Astrocyte (in vitro differentiated cells and primary cell): Measurements from ENCODE around the gene CBLN3. TPM values are rescaled to one million over a fixed set of nuclear protein-coding genes. Genes with fewer than 3 reads are reported as not detected.

Experiments used
- DNase-seq: peaks from one replicate; pipeline ENCODE4 v3.0.0-alpha.2; 2010; ENCODE audit warnings: low read depth
- FAIRE-seq: peaks from 2 replicates; lab custom pipeline; 2011; peaks lifted over from hg19 to GRCh38; lab: Jason Lieb, UNC
- H2AFZ ChIP-seq: 2 replicates; pipeline ENCODE4 v1.6.0; 2012; ENCODE audit warnings: low read depth, low read length, inconsistent platforms
- H3K27ac ChIP-seq: 2 replicates; pipeline ENCODE4 v1.5.1; 2011; ENCODE audit warnings: low read depth, low read length, inconsistent platforms
- H3K27me3 ChIP-seq: 2 replicates; pipeline ENCODE4 v1.6.0; 2011; ENCODE audit warnings: low read length, inconsistent platforms; ENCODE audit not compliant: insufficient read depth
- H3K36me3 ChIP-seq: 2 replicates; pipeline ENCODE4 v1.5.1; 2011; ENCODE audit warnings: low read length, inconsistent platforms; ENCODE audit not compliant: insufficient read depth
- H3K4me1 ChIP-seq: 2 replicates; pipeline ENCODE4 v1.5.1; 2011; ENCODE audit warnings: low read length, inconsistent platforms; ENCODE audit not compliant: insufficient read depth
- H3K4me2 ChIP-seq: 2 replicates; pipeline ENCODE4 v1.6.0; 2012; ENCODE audit warnings: low read length, inconsistent platforms
- H3K4me3 ChIP-seq: 2 replicates; pipeline ENCODE4 v1.5.1; 2011; ENCODE audit warnings: low read depth, mild to moderate bottlenecking, low read length, inconsistent platforms; ENCODE audit not compliant: insufficient read depth
- H3K79me2 ChIP-seq: 2 replicates; pipeline ENCODE4 v1.6.0; 2012; ENCODE audit warnings: mild to moderate bottlenecking, low read length, inconsistent platforms; ENCODE audit not compliant: insufficient read depth
- H3K9ac ChIP-seq: 2 replicates; pipeline ENCODE4 v1.6.0; 2012; ENCODE audit warnings: mild to moderate bottlenecking, low read length, inconsistent platforms
- H3K9me3 ChIP-seq: 2 replicates; pipeline ENCODE4 v1.5.1; 2012; ENCODE audit warnings: low read depth, mild to moderate bottlenecking, low read length, inconsistent platforms; ENCODE audit not compliant: insufficient read depth
- H4K20me1 ChIP-seq: 2 replicates; pipeline ENCODE4 v1.6.0; 2012; ENCODE audit warnings: low read length, inconsistent platforms; ENCODE audit not compliant: insufficient read depth
- H3K27ac Mint-ChIP-seq: one replicate; pipeline ENCODE4 v1.8.0; 2021; ENCODE audit warnings: mild to moderate bottlenecking, mixed read lengths; ENCODE audit not compliant: unreplicated experiment
- H3K27me3 Mint-ChIP-seq: one replicate; pipeline ENCODE4 v1.8.0; 2021; ENCODE audit warnings: low read depth, mixed read lengths; ENCODE audit not compliant: unreplicated experiment
- H3K36me3 Mint-ChIP-seq: one replicate; pipeline ENCODE4 v1.8.0; 2021; ENCODE audit warnings: low read depth, mixed read lengths; ENCODE audit not compliant: unreplicated experiment
- H3K4me1 Mint-ChIP-seq: one replicate; pipeline ENCODE4 v1.8.0; 2021; ENCODE audit warnings: low read depth, mixed read lengths; ENCODE audit not compliant: unreplicated experiment
- H3K4me3 Mint-ChIP-seq: one replicate; pipeline ENCODE4 v1.8.0; 2021; ENCODE audit warnings: mild to moderate bottlenecking, moderate library complexity, mixed read lengths; ENCODE audit not compliant: unreplicated experiment
- H3K9me3 Mint-ChIP-seq: one replicate; pipeline ENCODE4 v1.8.0; 2021; ENCODE audit warnings: mild to moderate bottlenecking, mixed read lengths; ENCODE audit not compliant: unreplicated experiment
- CTCF ChIP-seq: IDR thresholded peaks from 2 replicates; pipeline ENCODE4 v1.5.1; 2011; ENCODE audit warnings: low read depth, mild to moderate bottlenecking, inconsistent platforms, low read length, moderate library complexity; ENCODE audit not compliant: insufficient read depth
- EZH2 ChIP-seq: IDR thresholded peaks from 2 replicates; pipeline ENCODE4 v1.6.1; 2012; ENCODE audit warnings: mild to moderate bottlenecking, low read length, inconsistent platforms; ENCODE audit not compliant: insufficient read depth
- total RNA-seq: library from RNA; stranded (reverse); gene quantifications from 2 replicates; pipeline ENCODE4 v1.2.1, GENCODE V29; 2021

The CBLN3 gene
- total RNA-seq, 1 donor from 2014 or later = 3.9 TPM

DNA sequence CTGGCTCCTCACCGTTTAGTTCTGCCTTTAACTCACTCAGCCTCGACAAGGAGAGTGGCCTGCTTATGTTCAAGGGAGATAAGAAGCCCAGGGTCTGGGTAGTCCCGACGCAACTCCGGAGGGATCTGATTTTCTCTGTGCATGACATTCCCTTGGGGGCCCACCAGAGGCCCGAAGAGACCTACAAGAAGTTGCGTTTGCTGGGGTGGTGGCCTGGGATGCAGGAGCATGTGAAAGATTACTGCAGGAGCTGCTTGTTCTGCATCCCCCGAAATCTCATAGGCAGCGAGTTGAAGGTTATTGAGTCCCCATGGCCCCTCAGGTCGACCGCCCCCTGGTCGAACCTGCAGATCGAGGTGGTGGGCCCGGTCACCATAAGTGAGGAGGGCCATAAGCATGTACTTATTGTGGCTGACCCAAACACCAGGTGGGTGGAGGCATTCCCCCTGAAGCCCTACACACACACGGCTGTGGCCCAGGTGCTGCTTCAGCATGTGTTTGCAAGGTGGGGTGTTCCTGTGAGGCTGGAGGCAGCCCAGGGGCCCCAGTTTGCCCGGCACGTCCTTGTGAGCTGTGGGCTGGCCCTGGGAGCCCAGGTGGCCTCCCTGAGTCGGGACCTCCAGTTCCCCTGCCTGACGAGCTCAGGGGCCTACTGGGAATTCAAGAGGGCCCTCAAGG lies 13.1 kb downstream of the CBLN3 start:
- no peak overlapping the region for H3K4me3 Mint-ChIP-seq
- no peak overlapping the region for H3K27ac Mint-ChIP-seq
- TF ChIP-seq CTCF = no peak
- no peak for TF ChIP-seq EZH2
- H3K9ac ChIP-seq = no peak overlapping the region
- H3K27me3 Mint-ChIP-seq = peaks cover 19% of the 10 kb centered on the region
- no peak overlapping the region for H3K4me3 ChIP-seq
- no peaks in the 10 kb centered on the region for H3K79me2 ChIP-seq
- no peaks in the 10 kb centered on the region for H3K4me1 ChIP-seq
- H3K27me3 ChIP-seq = peaks cover 16% of the 10 kb centered on the region
- no peak overlapping the region for H3K27ac ChIP-seq
- no peaks in the 10 kb centered on the region for H4K20me1 ChIP-seq
- H3K9me3 Mint-ChIP-seq = peaks cover 2% of the 10 kb centered on the region
- H3K4me2 ChIP-seq = no peak overlapping the region
- no peak for DNase-seq
- no peaks in the 10 kb centered on the region for H3K4me1 Mint-ChIP-seq
- FAIRE-seq = no peak
- no peak overlapping the region for H2AFZ ChIP-seq
- peaks cover 25% of the 10 kb centered on the region for H3K36me3 Mint-ChIP-seq
- no peaks in the 10 kb centered on the region for H3K9me3 ChIP-seq
- H3K36me3 ChIP-seq = no peaks in the 10 kb centered on the region

DNA sequence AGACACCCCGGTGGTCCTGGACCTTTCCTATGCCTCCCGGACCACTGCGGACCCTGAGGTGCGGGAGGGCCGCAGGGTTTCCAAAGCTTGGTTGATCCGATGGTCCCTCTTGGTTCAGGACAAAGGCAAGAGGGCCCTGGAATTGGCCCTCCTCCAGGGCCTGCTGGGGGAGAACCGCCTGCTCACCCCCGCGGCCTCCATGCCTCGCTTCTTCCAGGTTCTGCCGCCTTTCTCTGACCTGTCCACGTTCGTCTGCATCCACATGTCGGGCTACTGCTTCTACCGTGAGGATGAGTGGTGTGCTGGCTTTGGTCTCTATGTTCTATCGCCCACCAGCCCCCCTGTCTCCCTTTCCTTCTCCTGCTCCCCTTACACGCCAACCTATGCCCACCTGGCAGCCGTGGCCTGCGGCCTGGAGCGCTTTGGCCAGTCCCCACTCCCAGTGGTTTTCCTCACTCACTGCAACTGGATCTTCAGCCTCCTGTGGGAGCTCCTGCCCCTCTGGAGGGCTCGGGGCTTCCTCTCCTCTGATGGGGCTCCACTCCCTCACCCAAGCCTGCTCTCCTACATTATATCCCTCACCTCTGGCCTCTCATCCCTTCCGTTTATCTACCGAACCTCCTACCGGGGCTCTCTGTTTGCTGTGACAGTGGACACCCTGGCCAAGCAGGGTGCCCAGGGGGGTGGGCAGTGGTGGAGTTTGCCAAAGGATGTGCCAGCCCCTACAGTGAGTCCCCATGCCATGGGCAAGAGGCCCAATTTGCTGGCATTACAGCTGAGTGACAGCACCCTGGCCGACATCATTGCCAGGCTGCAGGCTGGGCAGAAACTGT lies 13.8 kb downstream of the CBLN3 start:
- H3K27ac Mint-ChIP-seq = no peak overlapping the region
- Histone ChIP-seq H3K4me2 (no peak overlapping the region), H3K27ac (no peak overlapping the region), H2AFZ (no peak overlapping the region), H3K9ac (no peak overlapping the region), H3K4me3 (no peak overlapping the region), H3K36me3 (no peaks in the 10 kb centered on the region), H3K27me3 (peaks cover 11% of the 10 kb centered on the region), H4K20me1 (no peaks in the 10 kb centered on the region), H3K79me2 (no peaks in the 10 kb centered on the region), H3K9me3 (no peaks in the 10 kb centered on the region), H3K4me1 (no peaks in the 10 kb centered on the region)
- no peak overlapping the region for H3K4me3 Mint-ChIP-seq
- TF ChIP-seq CTCF (no peak), EZH2 (no peak)
- no peaks in the 10 kb centered on the region for H3K4me1 Mint-ChIP-seq
- DNase-seq (no peak), FAIRE-seq (no peak)
- peaks cover 20% of the 10 kb centered on the region for H3K27me3 Mint-ChIP-seq
- peaks cover 28% of the 10 kb centered on the region for H3K36me3 Mint-ChIP-seq
- peaks cover 2% of the 10 kb centered on the region for H3K9me3 Mint-ChIP-seq
